Measurements from ENCODE around the gene ADAMTSL3. TPM values are rescaled to one million over a fixed set of nuclear protein-coding genes. Genes with fewer than 3 reads are reported as not detected.

The ADAMTSL3 gene
- total and polyA plus RNA-seq, 2 of the 4 experiments (the other 2 are of a cell fraction) = under 0.01 to 0.02 TPM

DNA sequence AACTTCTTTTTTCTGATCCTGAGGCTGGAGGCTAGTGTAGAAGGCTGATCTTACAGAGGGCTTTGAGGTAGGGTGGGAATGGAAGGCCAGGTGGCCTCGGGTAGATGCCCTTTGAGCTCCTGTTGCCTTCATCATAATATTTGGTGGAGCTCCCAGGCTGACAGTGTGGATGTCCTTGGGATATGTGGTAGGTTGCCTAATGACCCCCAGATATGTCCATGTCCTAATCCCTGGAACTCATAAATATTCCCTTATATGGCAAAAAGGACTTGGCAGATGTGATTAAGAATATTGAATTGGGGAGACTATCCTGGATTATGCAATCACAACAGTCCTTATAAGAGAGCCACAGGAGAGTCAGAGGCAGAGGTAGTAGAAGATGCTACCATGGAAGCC lies 5.5 kb downstream of the ADAMTSL3 start:
- Histone ChIP-seq H2BK5ac (ENCODE audit: low read depth, low read length, poor library complexity, severe bottlenecking) (no peak overlapping the region), H3K27me3 (ENCODE audit: control insufficient read depth, insufficient read depth, low read length) (peaks cover 9% of the 10 kb centered on the region; the same call in 1 of the 2 replicates), H2BK15ac (ENCODE audit: low read depth, low read length) (no peak overlapping the region), H2AFZ (replicated peaks; ENCODE audit: low read length, poor library complexity) (no peak overlapping the region), H3K4me2 (ENCODE audit: low read depth, low read length) (no peak overlapping the region), H2BK20ac (ENCODE audit: low read depth, low read length) (no peak overlapping the region), H3K23ac (ENCODE audit: low read depth, low read length) (no peak overlapping the region), H3K9ac (ENCODE audit: low read depth, low read length) (no peak overlapping the region), H2AK9ac (replicated peaks; ENCODE audit: low read depth, low read length, poor library complexity) (no peak overlapping the region), H4K5ac (ENCODE audit: low read depth, low read length) (no peak overlapping the region), H3K4ac (ENCODE audit: low read depth, low read length) (no peak overlapping the region), H3K56ac (ENCODE audit: extremely low read depth, insufficient read depth, low read length) (no peak overlapping the region), H3K9me1 (ENCODE audit: insufficient read depth, low read length) (no peaks in the 10 kb centered on the region), H4K8ac (ENCODE audit: low read depth in 2 of 2, low read length in 2 of 2) (no peak overlapping the region), H4K20me1 (ENCODE audit: insufficient read depth, low read length) (no peaks in the 10 kb centered on the region), H3K4me3 (ENCODE audit: insufficient read depth, low read depth, low read length) (no peak overlapping the region), H4K91ac (ENCODE audit: insufficient read depth, low read depth, low read length) (no peak overlapping the region), H3K4me1 (ENCODE audit: control insufficient read depth, insufficient read depth, low read length) (no peaks in the 10 kb centered on the region), H2AK5ac (ENCODE audit: low read depth, low read length) (no peak overlapping the region), H3K9me3 (ENCODE audit: control insufficient read depth, insufficient read depth, low read length) (peaks cover 10% of the 10 kb centered on the region), H2BK120ac (ENCODE audit: low read depth, low read length) (no peak overlapping the region), H3K18ac (ENCODE audit: low read depth, low read length) (no peak overlapping the region), H3K36me3 (ENCODE audit: control insufficient read depth, insufficient read depth, low read length) (no peaks in the 10 kb centered on the region), H3K14ac (replicated peaks; ENCODE audit: low read depth, low read length) (no peak overlapping the region), H3K27ac (ENCODE audit: insufficient read depth, low read length) (no peak overlapping the region), H3K79me1 (ENCODE audit: low read depth in 1 of 2, low read length in 2 of 2) (no peaks in the 10 kb centered on the region)
- no peak for ATAC-seq (ENCODE audit: low read depth)
- no peak for DNase-seq
- intact Hi-C loops (cut with micrococcal nuclease) = no loop called here
- no CpG with 5 or more reads among the region's 1 CpG for WGBS, 2 experiments (ENCODE audit: extremely low coverage in 2 of 2, insufficient read length in 1 of 2)
- in situ Hi-C loops (cut with MboI; ENCODE audit: low sequenced_read_pairs) = no loop called here
- dilution Hi-C loops (cut with HindIII; ENCODE audit: low sequenced_read_pairs, unreplicated experiment) = no loop called here
- TF ChIP-seq BHLHE40 (IDR thresholded peaks at IDR 0.05; ENCODE audit: low read depth, low read length) = no peak
- no peak for TF ChIP-seq RCOR1 (IDR thresholded peaks at IDR 0.05; ENCODE audit: insufficient replicate concordance, low read length)
- no peak for TF ChIP-seq POLR2A (IDR thresholded peaks at IDR 0.05; ENCODE audit: low read depth, low read length)
- TF ChIP-seq MAZ (IDR thresholded peaks at IDR 0.05; ENCODE audit: borderline replicate concordance, low read depth, low read length) = no peak
- TF ChIP-seq, protein P1, sequence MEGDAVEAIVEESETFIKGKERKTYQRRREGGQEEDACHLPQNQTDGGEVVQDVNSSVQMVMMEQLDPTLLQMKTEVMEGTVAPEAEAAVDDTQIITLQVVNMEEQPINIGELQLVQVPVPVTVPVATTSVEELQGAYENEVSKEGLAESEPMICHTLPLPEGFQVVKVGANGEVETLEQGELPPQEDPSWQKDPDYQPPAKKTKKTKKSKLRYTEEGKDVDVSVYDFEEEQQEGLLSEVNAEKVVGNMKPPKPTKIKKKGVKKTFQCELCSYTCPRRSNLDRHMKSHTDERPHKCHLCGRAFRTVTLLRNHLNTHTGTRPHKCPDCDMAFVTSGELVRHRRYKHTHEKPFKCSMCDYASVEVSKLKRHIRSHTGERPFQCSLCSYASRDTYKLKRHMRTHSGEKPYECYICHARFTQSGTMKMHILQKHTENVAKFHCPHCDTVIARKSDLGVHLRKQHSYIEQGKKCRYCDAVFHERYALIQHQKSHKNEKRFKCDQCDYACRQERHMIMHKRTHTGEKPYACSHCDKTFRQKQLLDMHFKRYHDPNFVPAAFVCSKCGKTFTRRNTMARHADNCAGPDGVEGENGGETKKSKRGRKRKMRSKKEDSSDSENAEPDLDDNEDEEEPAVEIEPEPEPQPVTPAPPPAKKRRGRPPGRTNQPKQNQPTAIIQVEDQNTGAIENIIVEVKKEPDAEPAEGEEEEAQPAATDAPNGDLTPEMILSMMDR (conservative IDR thresholded peaks at IDR 0.05; ENCODE audit: low read depth, low read length) = no peak
- no peak for TF ChIP-seq FOS (IDR thresholded peaks at IDR 0.05; ENCODE audit: low read depth, low read length)
- TF ChIP-seq RAD21 (IDR thresholded peaks at IDR 0.05; ENCODE audit: low read length) = no peak
- TF ChIP-seq CHD1 (IDR thresholded peaks at IDR 0.05; ENCODE audit: low read depth, low read length) = no peak
- no peak for TF ChIP-seq MXI1 (IDR thresholded peaks at IDR 0.05; ENCODE audit: borderline replicate concordance, low read depth, low read length)
- ChIA-PET CTCF (no interaction called here), POLR2A (ENCODE audit: unreplicated experiment) (no interaction called here)
- no TSS peak for BruUV-seq (replicated peaks)
